NCI-H2196 (cell line): ENCODE measurements around the gene SLC30A7.
A peak's percentile ranks its signal among the peaks of the same experiment; 100 is the strongest.

Source experiments
- DNase-seq: peaks from one replicate; lab custom pipeline; 2025; ENCODE audit not compliant: unreplicated experiment; lab: John Stamatoyannopoulos, UW

SLC30A7 gene

DNA sequence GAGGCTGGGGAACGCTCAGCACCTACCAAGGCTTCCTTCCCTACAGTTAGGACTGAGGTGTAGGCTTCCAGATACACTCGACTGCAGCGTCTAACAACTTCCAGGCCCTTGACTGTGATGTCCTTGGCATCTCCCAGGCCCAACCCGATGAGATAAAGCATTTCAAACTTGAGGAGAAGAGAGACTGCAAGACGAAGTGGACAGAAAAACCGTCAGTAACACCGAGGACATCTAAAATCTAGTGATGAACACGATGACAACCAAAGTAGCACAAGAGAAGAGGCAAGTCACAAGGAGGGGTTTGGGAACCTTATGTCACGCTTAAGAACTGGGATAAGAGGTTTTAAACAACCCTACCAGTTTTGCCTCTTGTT is 129.4 kb downstream of the SLC30A7 start:
- DNase-seq = no peak

GRCh38 chr1:101025657-101026429 is 130.0 kb downstream of the SLC30A7 start, which contains the start of gene DPH5:
Gene DPH5, minus strand, starts transcription at chr1:101025784. Its CDS starts 341 bp downstream, at chr1:101025443.
- peak; percentile 89 for DNase-seq

DNA sequence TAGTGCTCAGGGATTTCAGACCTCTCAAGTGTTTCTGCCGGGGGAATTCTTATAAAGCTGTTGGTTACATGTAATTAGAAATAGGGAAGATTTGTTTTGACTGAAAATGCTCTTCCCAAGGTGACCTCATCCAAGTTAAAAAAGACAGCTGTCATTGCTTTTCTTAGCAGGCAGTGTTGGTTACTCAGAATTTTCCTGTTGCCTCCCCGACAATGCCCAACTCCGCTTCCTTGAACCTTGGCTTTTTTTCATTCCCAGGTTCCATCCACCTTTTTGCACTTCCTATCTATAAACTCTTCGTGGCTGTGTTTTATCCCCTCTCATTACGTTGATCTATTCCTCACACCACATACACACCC is 130.5 kb downstream of the SLC30A7 start:
- no peak for DNase-seq

GRCh38 chr1:101027194-101027772 is 131.4 kb downstream of the SLC30A7 start:
- DNase-seq = no peak

DNA sequence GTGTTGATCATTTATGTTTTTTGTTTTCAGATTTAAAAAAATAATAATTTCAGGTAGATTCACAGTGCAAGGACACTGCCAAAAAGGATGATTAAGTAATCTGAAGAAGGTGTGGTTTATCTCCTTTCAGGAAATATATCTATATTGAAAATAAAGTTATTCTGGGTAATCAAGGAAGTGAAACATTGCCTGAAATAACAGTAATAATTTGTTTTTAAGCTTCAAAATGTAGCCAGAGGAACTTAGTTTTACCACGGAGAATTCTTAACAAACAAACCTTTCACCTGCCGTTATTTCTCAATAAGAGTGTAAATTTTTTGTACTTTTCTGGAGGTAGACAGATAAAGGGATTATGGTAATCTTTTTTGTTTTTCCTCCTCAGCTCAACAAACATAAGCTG is 132.6 kb downstream of the SLC30A7 start:
- no peak for DNase-seq

DNA sequence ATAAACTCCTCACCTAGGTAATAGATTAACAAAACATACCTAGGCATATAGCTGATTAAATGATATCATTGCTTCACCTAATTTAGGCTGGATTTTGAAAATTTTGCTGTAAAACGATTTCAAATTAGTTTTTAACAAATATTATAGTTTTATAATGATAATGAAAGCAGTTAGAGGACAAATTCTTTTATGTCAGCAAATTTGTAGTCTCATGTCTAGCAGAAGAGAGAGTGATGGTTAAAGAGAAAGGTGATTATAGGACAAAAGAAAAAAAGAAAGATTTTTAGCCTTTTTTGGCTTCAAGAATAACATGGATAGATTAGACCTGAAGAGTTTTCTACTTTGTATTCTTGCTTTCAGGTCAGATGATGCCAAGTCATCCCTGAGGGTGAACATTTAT is 133.3 kb downstream of the SLC30A7 start:
- DNase-seq = no peak

GRCh38 chr1:101030881-101031280 is 135.0 kb downstream of the SLC30A7 start:
- no peak for DNase-seq
